ENCODE data around the gene PDPR.

DNA sequence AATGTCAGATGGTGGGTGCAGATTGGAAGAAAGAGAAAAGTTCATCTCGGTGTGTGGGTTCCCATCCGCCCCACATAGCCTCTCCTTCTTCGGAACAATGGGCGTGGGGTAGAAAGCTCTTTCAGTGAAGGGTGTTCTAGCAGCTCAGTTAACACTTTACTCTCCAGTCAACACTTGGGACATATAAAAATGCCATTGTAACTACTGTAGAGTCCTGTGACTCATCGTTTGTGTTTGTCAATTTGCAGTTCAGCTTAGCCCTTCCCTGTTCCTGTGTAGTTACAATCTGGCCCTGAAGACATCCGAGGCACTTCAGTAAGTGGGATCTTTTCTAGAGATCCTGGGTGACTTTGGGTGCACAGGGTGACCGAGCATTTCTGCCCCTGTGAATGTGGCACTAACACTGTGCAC lies 47.9 kb downstream of the PDPR start:
- TF ChIP-seq, protein P1, sequence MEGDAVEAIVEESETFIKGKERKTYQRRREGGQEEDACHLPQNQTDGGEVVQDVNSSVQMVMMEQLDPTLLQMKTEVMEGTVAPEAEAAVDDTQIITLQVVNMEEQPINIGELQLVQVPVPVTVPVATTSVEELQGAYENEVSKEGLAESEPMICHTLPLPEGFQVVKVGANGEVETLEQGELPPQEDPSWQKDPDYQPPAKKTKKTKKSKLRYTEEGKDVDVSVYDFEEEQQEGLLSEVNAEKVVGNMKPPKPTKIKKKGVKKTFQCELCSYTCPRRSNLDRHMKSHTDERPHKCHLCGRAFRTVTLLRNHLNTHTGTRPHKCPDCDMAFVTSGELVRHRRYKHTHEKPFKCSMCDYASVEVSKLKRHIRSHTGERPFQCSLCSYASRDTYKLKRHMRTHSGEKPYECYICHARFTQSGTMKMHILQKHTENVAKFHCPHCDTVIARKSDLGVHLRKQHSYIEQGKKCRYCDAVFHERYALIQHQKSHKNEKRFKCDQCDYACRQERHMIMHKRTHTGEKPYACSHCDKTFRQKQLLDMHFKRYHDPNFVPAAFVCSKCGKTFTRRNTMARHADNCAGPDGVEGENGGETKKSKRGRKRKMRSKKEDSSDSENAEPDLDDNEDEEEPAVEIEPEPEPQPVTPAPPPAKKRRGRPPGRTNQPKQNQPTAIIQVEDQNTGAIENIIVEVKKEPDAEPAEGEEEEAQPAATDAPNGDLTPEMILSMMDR (IDR thresholded peaks at IDR 0.05; ENCODE audit: extremely low read depth in 1 of 2, insufficient read depth in 1 of 2, low read depth in 1 of 2, low read length in 2 of 2) = no peak
- TF ChIP-seq MAX (IDR thresholded peaks at IDR 0.05; ENCODE audit: insufficient read depth, insufficient read length) = no peak
